ENCODE measurements around the gene ALOX15B. TPM values are rescaled to one million over a fixed set of nuclear protein-coding genes. Genes with fewer than 3 reads are reported as not detected.

Gene ALOX15B
- total RNA-seq, 2 donors from 2014 or later = 0.85 to 8.3 TPM

GRCh38 chr17:8087952-8088230 is 49.0 kb downstream of the ALOX15B start:
- TF ChIP-seq, protein P1, sequence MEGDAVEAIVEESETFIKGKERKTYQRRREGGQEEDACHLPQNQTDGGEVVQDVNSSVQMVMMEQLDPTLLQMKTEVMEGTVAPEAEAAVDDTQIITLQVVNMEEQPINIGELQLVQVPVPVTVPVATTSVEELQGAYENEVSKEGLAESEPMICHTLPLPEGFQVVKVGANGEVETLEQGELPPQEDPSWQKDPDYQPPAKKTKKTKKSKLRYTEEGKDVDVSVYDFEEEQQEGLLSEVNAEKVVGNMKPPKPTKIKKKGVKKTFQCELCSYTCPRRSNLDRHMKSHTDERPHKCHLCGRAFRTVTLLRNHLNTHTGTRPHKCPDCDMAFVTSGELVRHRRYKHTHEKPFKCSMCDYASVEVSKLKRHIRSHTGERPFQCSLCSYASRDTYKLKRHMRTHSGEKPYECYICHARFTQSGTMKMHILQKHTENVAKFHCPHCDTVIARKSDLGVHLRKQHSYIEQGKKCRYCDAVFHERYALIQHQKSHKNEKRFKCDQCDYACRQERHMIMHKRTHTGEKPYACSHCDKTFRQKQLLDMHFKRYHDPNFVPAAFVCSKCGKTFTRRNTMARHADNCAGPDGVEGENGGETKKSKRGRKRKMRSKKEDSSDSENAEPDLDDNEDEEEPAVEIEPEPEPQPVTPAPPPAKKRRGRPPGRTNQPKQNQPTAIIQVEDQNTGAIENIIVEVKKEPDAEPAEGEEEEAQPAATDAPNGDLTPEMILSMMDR (IDR thresholded peaks at IDR 0.05) = no peak
- DNase-seq (ENCODE audit: low spot score) (no peak), ATAC-seq (ENCODE audit: insufficient number of reproducible peaks, low FRiP score, low read depth) (no peak)
- Histone ChIP-seq H3K36me3 (no peaks in the 10 kb centered on the region), H3K27me3 (replicated peaks; ENCODE audit: insufficient read depth) (no peaks in the 10 kb centered on the region), H3K27ac (no peak overlapping the region), H3K9me3 (no peaks in the 10 kb centered on the region), H3K4me1 (ENCODE audit: control insufficient read depth in 1 of 2, low read depth in 2 of 2) (no peaks in the 10 kb centered on the region), H3K4me3 (no peak overlapping the region)

GRCh38 chr17:8089728-8090127 is 50.9 kb downstream of the ALOX15B start:
- ATAC-seq (ENCODE audit: insufficient number of reproducible peaks, low FRiP score, low read depth) (no peak), DNase-seq (ENCODE audit: low spot score) (no peak)
- Histone ChIP-seq H3K27me3 (replicated peaks; ENCODE audit: insufficient read depth) (no peaks in the 10 kb centered on the region), H3K27ac (no peak overlapping the region), H3K4me1 (ENCODE audit: control insufficient read depth in 1 of 2, low read depth in 2 of 2) (no peaks in the 10 kb centered on the region), H3K9me3 (no peaks in the 10 kb centered on the region), H3K36me3 (no peaks in the 10 kb centered on the region), H3K4me3 (no peak overlapping the region)
- TF ChIP-seq, protein P1 (IDR thresholded peaks at IDR 0.05) = no peak

DNA sequence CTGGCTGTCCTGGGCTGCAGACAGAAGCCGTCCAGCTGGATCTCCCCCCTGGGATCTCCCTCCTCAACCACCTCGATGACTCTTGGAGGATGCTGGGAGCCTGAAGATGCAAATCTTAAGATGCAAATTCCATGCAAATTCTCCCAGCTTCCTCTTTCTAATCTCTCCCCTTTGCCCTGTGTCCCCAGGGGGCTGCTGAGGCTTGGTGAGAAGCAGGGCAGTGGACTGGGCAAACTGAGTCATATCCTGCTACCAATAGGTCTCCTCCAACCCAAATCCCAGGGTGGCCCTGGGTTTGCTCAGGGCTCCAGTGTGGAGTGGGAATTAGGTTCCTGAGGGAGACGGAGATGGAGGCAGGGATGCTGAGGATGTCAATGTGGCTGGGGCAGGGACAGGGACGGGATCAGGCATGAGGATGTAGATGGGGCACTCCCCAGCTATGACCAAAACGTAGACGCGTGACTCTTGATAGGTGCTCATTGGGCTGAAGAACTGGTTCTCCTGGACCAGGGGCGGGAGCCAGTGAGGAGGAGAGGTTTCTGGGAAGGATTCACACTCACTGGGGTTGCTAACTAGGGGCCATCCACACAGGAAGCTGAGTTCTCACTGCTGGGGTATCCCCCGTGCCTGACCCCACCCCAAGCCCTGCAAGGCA is 52.3 kb downstream of the ALOX15B start:
- no peaks in the 10 kb centered on the region for H3K27me3 ChIP-seq (replicated peaks; ENCODE audit: insufficient read depth)
- ATAC-seq (ENCODE audit: insufficient number of reproducible peaks, low FRiP score, low read depth) (no peak), DNase-seq (ENCODE audit: low spot score) (no peak)
- H3K4me1 ChIP-seq (ENCODE audit: control insufficient read depth in 1 of 2, low read depth in 2 of 2) = no peaks in the 10 kb centered on the region
- TF ChIP-seq, protein P1 (IDR thresholded peaks at IDR 0.05) = no peak
- no peak overlapping the region for H3K4me3 ChIP-seq
- H3K9me3 ChIP-seq = no peaks in the 10 kb centered on the region
- no peaks in the 10 kb centered on the region for H3K36me3 ChIP-seq
- no peak overlapping the region for H3K27ac ChIP-seq

DNA sequence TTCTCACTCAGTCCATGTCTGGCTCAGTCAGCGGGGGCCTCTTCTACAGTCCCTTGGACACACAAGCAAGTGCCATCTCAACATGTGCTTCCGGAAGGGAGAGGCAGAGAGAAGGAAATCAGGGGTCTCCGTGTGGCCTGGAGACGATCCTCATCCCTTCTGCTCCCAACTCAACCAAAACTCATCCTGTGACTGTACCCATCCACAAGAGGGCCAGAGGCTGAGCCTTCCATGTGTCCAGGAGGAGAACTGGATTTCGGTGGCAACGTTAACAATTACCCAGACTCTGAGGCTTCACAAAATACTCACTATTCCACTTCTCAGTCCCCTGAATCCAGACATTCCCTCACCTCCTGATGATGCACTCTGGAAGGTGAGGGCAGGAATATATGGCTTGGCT is 56.5 kb downstream of the ALOX15B start:
- H3K4me3 ChIP-seq = no peak overlapping the region
- H3K36me3 ChIP-seq = no peaks in the 10 kb centered on the region
- ATAC-seq (ENCODE audit: insufficient number of reproducible peaks, low FRiP score, low read depth) (no peak), DNase-seq (ENCODE audit: low spot score) (no peak)
- no peaks in the 10 kb centered on the region for H3K4me1 ChIP-seq (ENCODE audit: control insufficient read depth in 1 of 2, low read depth in 2 of 2)
- TF ChIP-seq, protein P1 (IDR thresholded peaks at IDR 0.05) = no peak
- H3K27ac ChIP-seq = no peak overlapping the region
- H3K9me3 ChIP-seq = no peaks in the 10 kb centered on the region
- no peaks in the 10 kb centered on the region for H3K27me3 ChIP-seq (replicated peaks; ENCODE audit: insufficient read depth)

DNA sequence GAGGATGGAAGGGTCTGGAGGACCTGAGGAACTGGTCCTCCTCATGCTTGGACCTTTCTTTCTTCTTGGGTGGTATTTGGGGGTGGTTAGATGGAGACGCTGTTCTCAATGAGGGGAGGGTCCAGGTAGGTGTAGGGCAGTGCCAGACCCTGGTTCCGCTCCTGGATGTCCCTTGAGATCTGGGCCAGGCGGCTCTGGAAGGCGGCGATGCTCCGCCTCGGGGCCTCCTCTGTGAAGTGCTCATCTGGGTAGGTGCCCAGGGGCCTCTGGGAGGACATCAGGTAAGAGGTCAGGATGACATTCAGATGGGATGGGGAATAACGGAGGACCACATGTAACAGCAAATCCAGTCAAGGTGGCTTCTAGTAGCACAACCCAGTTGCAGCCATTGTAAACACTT is 57.7 kb downstream of the ALOX15B start:
- DNase-seq (ENCODE audit: low spot score) = no peak
- TF ChIP-seq, protein P1 (IDR thresholded peaks at IDR 0.05) = no peak

More for the DNA sequence above, 57.7 kb downstream of the ALOX15B start:
- no peak for ATAC-seq (ENCODE audit: insufficient number of reproducible peaks, low FRiP score, low read depth)
- Histone ChIP-seq H3K9me3 (no peaks in the 10 kb centered on the region), H3K27ac (no peak overlapping the region), H3K4me1 (ENCODE audit: control insufficient read depth in 1 of 2, low read depth in 2 of 2) (no peaks in the 10 kb centered on the region), H3K27me3 (replicated peaks; ENCODE audit: insufficient read depth) (no peaks in the 10 kb centered on the region), H3K36me3 (no peaks in the 10 kb centered on the region), H3K4me3 (no peak overlapping the region)

Other genes starting within 250 kb of the ALOX15B start
- gene KDM6B, start 204.8 kb upstream of the ALOX15B start, total RNA-seq = 10 to 100 TPM in 1 of 2 donors, 1 to 10 TPM in 1; 9.5 to 35.8 TPM
- 10 to 100 TPM in 1 of 2 donors, 1 to 10 TPM in 1; 4.1 to 21.9 TPM for gene TMEM88, start 184.0 kb upstream of the ALOX15B start, total RNA-seq
- 10 to 100 TPM; 49.5 to 62.7 TPM for gene NAA38, start 181.5 kb upstream of the ALOX15B start, total RNA-seq
- gene CYB5D1, start 181.1 kb upstream of the ALOX15B start, total RNA-seq = 1 to 10 TPM; 3.8 to 8.9 TPM
- gene CHD3, start 150.3 kb upstream of the ALOX15B start, total RNA-seq = 100 to 1,000 TPM in 1 of 2 donors, 10 to 100 TPM in 1; 80.6 to 171 TPM
- 1 to 10 TPM; 3.3 to 5.4 TPM for gene RNF227, start 122.8 kb upstream of the ALOX15B start, total RNA-seq
- not detected for gene KCNAB3, start 109.2 kb upstream of the ALOX15B start, total RNA-seq
- gene TRAPPC1, start 107.1 kb upstream of the ALOX15B start, total RNA-seq = 10 to 100 TPM; 14.6 to 36.1 TPM
- 10 to 100 TPM; 11.2 to 42.9 TPM for gene CNTROB, start 106.9 kb upstream of the ALOX15B start, total RNA-seq
- gene GUCY2D, start 36.4 kb upstream of the ALOX15B start, total RNA-seq = not detected
- not detected for gene ALOX12B, start 48.7 kb downstream of the ALOX15B start, total RNA-seq
- not detected for gene ALOXE3, start 79.5 kb downstream of the ALOX15B start, total RNA-seq
- gene HES7, start 85.0 kb downstream of the ALOX15B start, total RNA-seq = not detected
- gene PER1, start 113.3 kb downstream of the ALOX15B start, total RNA-seq = 100 to 1,000 TPM; 175 to 292 TPM
- gene VAMP2, start 123.9 kb downstream of the ALOX15B start, total RNA-seq = 10 to 100 TPM; 36.0 to 50.3 TPM
- 10 to 100 TPM in 1 of 2 donors, 1 to 10 TPM in 1; 8.4 to 32.1 TPM for gene TMEM107, start 137.3 kb downstream of the ALOX15B start, total RNA-seq
- 10 to 100 TPM; 11.9 to 13.8 TPM for gene BORCS6, start 151.1 kb downstream of the ALOX15B start, total RNA-seq
- gene AURKB, start 171.5 kb downstream of the ALOX15B start, total RNA-seq = 1 to 10 TPM in 1 of 2 donors, not detected in 1; 1.6 TPM
- gene CTC1, start 209.0 kb downstream of the ALOX15B start, total RNA-seq = 10 to 100 TPM; 25.3 to 38.6 TPM
- 10 to 100 TPM; 13.2 to 15.2 TPM for gene PFAS, start 210.2 kb downstream of the ALOX15B start, total RNA-seq
- gene RANGRF, start 249.6 kb downstream of the ALOX15B start, total RNA-seq = 10 to 100 TPM; 13.8 to 26.7 TPM